ENCODE measurements around the gene ERCC4.

The ERCC4 gene

DNA sequence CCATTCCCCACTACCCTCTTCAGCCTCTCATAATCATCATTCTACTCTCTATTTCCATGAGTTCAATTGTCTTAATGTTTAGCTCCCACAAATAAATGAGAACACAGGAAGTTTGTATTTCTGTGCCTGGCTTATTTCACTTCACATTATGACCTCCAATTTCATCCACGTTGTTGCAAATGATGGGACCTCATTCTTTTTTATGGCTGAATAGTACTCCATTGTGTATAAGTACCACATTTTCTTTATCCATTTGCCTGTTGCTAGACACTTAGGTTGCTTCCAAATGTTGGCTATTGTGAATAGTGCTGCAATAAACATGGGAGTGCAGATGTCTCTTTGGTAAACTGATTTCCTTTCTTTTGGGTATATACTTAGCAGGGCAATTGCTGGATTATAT, 42.3 kb downstream of the ERCC4 start:
- H2AFZ ChIP-seq (ENCODE audit: low read depth, low read length): no peak overlapping the region
- H3K36me3 ChIP-seq (ENCODE audit: insufficient read depth, low read length): no peaks in the 10 kb centered on the region
- no peak overlapping the region for H3K4me3 ChIP-seq (ENCODE audit: low read length)
- peaks cover 6% of the 10 kb centered on the region for H3K4me1 ChIP-seq (ENCODE audit: insufficient read depth, low read length)
- H3K27me3 ChIP-seq (ENCODE audit: insufficient read depth, low read length): no peaks in the 10 kb centered on the region
- no peaks in the 10 kb centered on the region for H3K9me3 ChIP-seq (ENCODE audit: low read length)

- no peaks in the 10 kb centered on the region for H3K36me3 ChIP-seq (ENCODE audit: insufficient read depth, low read length)
Observed at GRCh38 chr16:13968835-13969234, 48.9 kb downstream of the ERCC4 start.

DNA sequence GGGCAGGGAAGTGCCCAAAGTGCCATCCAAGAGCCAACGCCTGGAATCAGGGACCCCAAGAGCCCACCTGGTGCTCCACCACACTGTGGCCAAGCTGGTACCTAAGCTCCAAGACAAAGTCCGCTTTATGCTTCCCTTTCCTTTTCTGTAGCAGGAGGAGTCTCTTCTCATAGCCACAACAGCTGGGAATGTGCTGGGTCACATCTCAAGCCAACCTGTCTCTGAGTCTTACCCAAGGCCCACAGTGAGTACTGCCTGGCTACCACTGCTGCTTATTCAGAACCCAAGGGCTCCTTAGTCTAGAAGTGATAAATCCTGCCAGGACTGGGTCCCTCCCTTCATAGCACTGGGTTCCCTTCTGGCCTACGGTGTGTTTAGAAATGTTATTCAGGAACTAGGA, 49.8 kb downstream of the ERCC4 start:
- peaks cover 3% of the 10 kb centered on the region for H3K9me3 ChIP-seq (ENCODE audit: low read length)
- H3K4me3 ChIP-seq (ENCODE audit: low read length): no peak overlapping the region
- no peaks in the 10 kb centered on the region for H3K4me1 ChIP-seq (ENCODE audit: insufficient read depth, low read length)
- H3K36me3 ChIP-seq (ENCODE audit: insufficient read depth, low read length): no peaks in the 10 kb centered on the region
- no peaks in the 10 kb centered on the region for H3K27me3 ChIP-seq (ENCODE audit: insufficient read depth, low read length)
- H2AFZ ChIP-seq (ENCODE audit: low read depth, low read length): no peak overlapping the region

More at GRCh38 chr16:13968835-13969234, 48.9 kb downstream of the ERCC4 start:
- Histone ChIP-seq H3K4me1 (ENCODE audit: insufficient read depth, low read length) (no peaks in the 10 kb centered on the region), H3K9me3 (ENCODE audit: low read length) (peaks cover 3% of the 10 kb centered on the region), H3K4me3 (ENCODE audit: low read length) (no peak overlapping the region), H2AFZ (ENCODE audit: low read depth, low read length) (no peak overlapping the region), H3K27me3 (ENCODE audit: insufficient read depth, low read length) (no peaks in the 10 kb centered on the region)

- no peaks in the 10 kb centered on the region for H3K36me3 ChIP-seq (ENCODE audit: insufficient read depth, low read length)
- H3K4me1 ChIP-seq (ENCODE audit: insufficient read depth, low read length): no peaks in the 10 kb centered on the region
- no peaks in the 10 kb centered on the region for H3K27me3 ChIP-seq (ENCODE audit: insufficient read depth, low read length)
- peaks cover 3% of the 10 kb centered on the region for H3K9me3 ChIP-seq (ENCODE audit: low read length)
- no peak overlapping the region for H2AFZ ChIP-seq (ENCODE audit: low read depth, low read length)
- H3K4me3 ChIP-seq (ENCODE audit: low read length): no peak overlapping the region
Observed at GRCh38 chr16:13970708-13971422, 50.9 kb downstream of the ERCC4 start.

GRCh38 chr16:13973321-13974023, 53.5 kb downstream of the ERCC4 start:
- no peaks in the 10 kb centered on the region for H3K36me3 ChIP-seq (ENCODE audit: insufficient read depth, low read length)
- H3K9me3 ChIP-seq (ENCODE audit: low read length): peaks cover 3% of the 10 kb centered on the region
- no peak overlapping the region for H3K4me3 ChIP-seq (ENCODE audit: low read length)
- no peaks in the 10 kb centered on the region for H3K4me1 ChIP-seq (ENCODE audit: insufficient read depth, low read length)
- H2AFZ ChIP-seq (ENCODE audit: low read depth, low read length): no peak overlapping the region
- no peaks in the 10 kb centered on the region for H3K27me3 ChIP-seq (ENCODE audit: insufficient read depth, low read length)

- no peaks in the 10 kb centered on the region for H3K27me3 ChIP-seq (ENCODE audit: insufficient read depth, low read length)
- H3K9me3 ChIP-seq (ENCODE audit: low read length): no peaks in the 10 kb centered on the region
- H2AFZ ChIP-seq (ENCODE audit: low read depth, low read length): no peak overlapping the region
- no peaks in the 10 kb centered on the region for H3K4me1 ChIP-seq (ENCODE audit: insufficient read depth, low read length)
- H3K36me3 ChIP-seq (ENCODE audit: insufficient read depth, low read length): no peaks in the 10 kb centered on the region
- no peak overlapping the region for H3K4me3 ChIP-seq (ENCODE audit: low read length)
Observed at GRCh38 chr16:13977177-13977576, 57.2 kb downstream of the ERCC4 start.

GRCh38 chr16:13982451-13982850, 62.5 kb downstream of the ERCC4 start:
- H2AFZ ChIP-seq (ENCODE audit: low read depth, low read length): no peak overlapping the region
- no peaks in the 10 kb centered on the region for H3K27me3 ChIP-seq (ENCODE audit: insufficient read depth, low read length)
- H3K4me3 ChIP-seq (ENCODE audit: low read length): no peak overlapping the region
- H3K4me1 ChIP-seq (ENCODE audit: insufficient read depth, low read length): no peaks in the 10 kb centered on the region
- H3K9me3 ChIP-seq (ENCODE audit: low read length): no peaks in the 10 kb centered on the region
- H3K36me3 ChIP-seq (ENCODE audit: insufficient read depth, low read length): no peaks in the 10 kb centered on the region

GRCh38 chr16:13983625-13984024, 63.7 kb downstream of the ERCC4 start:
- Histone ChIP-seq H3K27me3 (ENCODE audit: insufficient read depth, low read length) (no peaks in the 10 kb centered on the region), H3K4me3 (ENCODE audit: low read length) (no peak overlapping the region), H2AFZ (ENCODE audit: low read depth, low read length) (no peak overlapping the region)

GRCh38 chr16:13984794-13985193, 64.8 kb downstream of the ERCC4 start:
- Histone ChIP-seq H3K36me3 (ENCODE audit: insufficient read depth, low read length) (no peaks in the 10 kb centered on the region), H3K4me1 (ENCODE audit: insufficient read depth, low read length) (no peaks in the 10 kb centered on the region), H3K27me3 (ENCODE audit: insufficient read depth, low read length) (no peaks in the 10 kb centered on the region), H2AFZ (ENCODE audit: low read depth, low read length) (no peak overlapping the region), H3K9me3 (ENCODE audit: low read length) (no peaks in the 10 kb centered on the region), H3K4me3 (ENCODE audit: low read length) (no peak overlapping the region)

More at GRCh38 chr16:13983625-13984024, 63.7 kb downstream of the ERCC4 start:
- Histone ChIP-seq H3K9me3 (ENCODE audit: low read length) (no peaks in the 10 kb centered on the region), H3K36me3 (ENCODE audit: insufficient read depth, low read length) (no peaks in the 10 kb centered on the region), H3K4me1 (ENCODE audit: insufficient read depth, low read length) (no peaks in the 10 kb centered on the region)

DNA sequence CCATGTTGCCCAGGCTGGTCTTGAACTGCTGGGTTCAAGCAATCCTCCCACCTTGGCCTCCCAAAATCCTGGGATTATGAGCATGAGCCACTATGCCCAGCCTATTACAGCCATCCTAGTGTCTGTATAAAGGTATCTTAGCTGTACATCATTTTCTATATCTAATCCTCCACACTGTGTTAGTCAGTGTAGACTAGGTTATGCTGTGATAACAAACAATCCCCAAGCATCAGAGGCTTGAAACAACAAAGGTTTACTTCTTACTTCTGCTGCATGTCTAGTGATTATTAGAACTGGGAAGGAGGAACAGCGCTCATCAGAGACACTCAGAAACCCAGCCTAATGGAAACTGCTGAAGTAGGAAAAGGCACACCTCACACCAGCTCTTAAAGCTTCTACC, 68.1 kb downstream of the ERCC4 start:
- no peaks in the 10 kb centered on the region for H3K9me3 ChIP-seq (ENCODE audit: low read length)
- no peaks in the 10 kb centered on the region for H3K27me3 ChIP-seq (ENCODE audit: insufficient read depth, low read length)
- no peaks in the 10 kb centered on the region for H3K36me3 ChIP-seq (ENCODE audit: insufficient read depth, low read length)
- H2AFZ ChIP-seq (ENCODE audit: low read depth, low read length): no peak overlapping the region
- no peaks in the 10 kb centered on the region for H3K4me1 ChIP-seq (ENCODE audit: insufficient read depth, low read length)
- no peak overlapping the region for H3K4me3 ChIP-seq (ENCODE audit: low read length)

- Histone ChIP-seq H2AFZ (ENCODE audit: low read depth, low read length) (no peak overlapping the region), H3K9me3 (ENCODE audit: low read length) (no peaks in the 10 kb centered on the region), H3K4me1 (ENCODE audit: insufficient read depth, low read length) (no peaks in the 10 kb centered on the region), H3K27me3 (ENCODE audit: insufficient read depth, low read length) (no peaks in the 10 kb centered on the region), H3K36me3 (ENCODE audit: insufficient read depth, low read length) (no peaks in the 10 kb centered on the region), H3K4me3 (ENCODE audit: low read length) (no peak overlapping the region)
Observed at GRCh38 chr16:13992322-13992721, 72.4 kb downstream of the ERCC4 start.

- no peak overlapping the region for H3K4me3 ChIP-seq (ENCODE audit: low read length)
- H2AFZ ChIP-seq (ENCODE audit: low read depth, low read length): no peak overlapping the region
- no peaks in the 10 kb centered on the region for H3K27me3 ChIP-seq (ENCODE audit: insufficient read depth, low read length)
Observed at GRCh38 chr16:13992976-13993375, 73.0 kb downstream of the ERCC4 start.

GRCh38 chr16:13994239-13995106, 74.5 kb downstream of the ERCC4 start:
- Histone ChIP-seq H3K27me3 (ENCODE audit: insufficient read depth, low read length) (no peaks in the 10 kb centered on the region), H3K9me3 (ENCODE audit: low read length) (no peaks in the 10 kb centered on the region), H3K4me3 (ENCODE audit: low read length) (no peak overlapping the region), H3K4me1 (ENCODE audit: insufficient read depth, low read length) (no peaks in the 10 kb centered on the region), H2AFZ (ENCODE audit: low read depth, low read length) (no peak overlapping the region), H3K36me3 (ENCODE audit: insufficient read depth, low read length) (no peaks in the 10 kb centered on the region)

More at GRCh38 chr16:13992976-13993375, 73.0 kb downstream of the ERCC4 start:
- no peaks in the 10 kb centered on the region for H3K9me3 ChIP-seq (ENCODE audit: low read length)
- H3K36me3 ChIP-seq (ENCODE audit: insufficient read depth, low read length): no peaks in the 10 kb centered on the region
- no peaks in the 10 kb centered on the region for H3K4me1 ChIP-seq (ENCODE audit: insufficient read depth, low read length)
